ENCODE data around the gene CD300LF. TPM values are rescaled to one million over a fixed set of nuclear protein-coding genes. Genes with fewer than 3 reads are reported as not detected.

CD300LF gene
- total RNA-seq, 1 experiment from 2014 or later = not detected

DNA sequence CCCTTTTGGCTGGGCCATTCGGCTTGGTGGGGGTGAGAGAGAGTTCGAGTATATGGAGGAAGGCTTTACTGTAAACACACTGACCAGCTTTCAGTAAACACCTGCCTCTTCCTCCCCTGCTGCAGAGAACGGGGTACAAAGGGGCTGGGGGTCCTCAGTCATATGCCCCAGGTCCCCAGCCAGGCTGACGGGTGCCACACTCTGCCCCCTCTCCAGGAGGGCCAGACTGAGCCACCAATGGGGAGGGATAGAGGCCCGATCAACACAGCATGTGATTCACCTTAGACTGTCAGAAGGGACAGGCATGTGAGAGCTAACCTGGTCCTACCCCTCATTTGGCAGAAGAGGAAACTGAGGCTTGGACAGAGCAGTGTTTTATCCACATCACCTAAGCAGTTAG lies 48.7 kb upstream of the CD300LF start:
- no peak overlapping the region for H2AFZ ChIP-seq (ENCODE audit: low read length)
- H3T11ph ChIP-seq (ENCODE audit: low read length) = no peak overlapping the region
- Mint-ChIP-seq H3K4me1 (peaks cover 53 to 75% of the 10 kb centered on the region in 2 experiments), H3K4me3 (no peak overlapping the region), H3K27ac (peak overlapping the region in 2 of 3 experiments; percentile 29 to 78; a peak in 3 of 7 replicates), H3K27me3 (ENCODE audit: low read depth) (no peaks in the 10 kb centered on the region), H3K9me3 (no peaks in the 10 kb centered on the region), H3K36me3 (ENCODE audit: insufficient read depth in 1 of 3, low read depth in 3 of 3) (peaks cover 6 to 11% (median 10%) of the 10 kb centered on the region in 3 experiments; a peak in 6 of 7 replicates)
- H4K91ac ChIP-seq (ENCODE audit: insufficient read length, low read depth, low read length) = no peak overlapping the region
- no peak overlapping the region for H3K4ac ChIP-seq (ENCODE audit: low read depth, low read length)
- no peaks in the 10 kb centered on the region for H3K23me2 ChIP-seq (ENCODE audit: insufficient read length, low read depth, low read length, poor library complexity, severe bottlenecking)
- peaks cover 11% of the 10 kb centered on the region; the same call in 1 of the 2 replicates for H3K4me1 ChIP-seq (ENCODE audit: insufficient read depth, low read length)
- H2BK12ac ChIP-seq (ENCODE audit: insufficient read length, low read depth, low read length) = no peak overlapping the region
- H3K14ac ChIP-seq (ENCODE audit: insufficient read depth, low read length) = no peak overlapping the region
- H3K9me3 ChIP-seq (ENCODE audit: control insufficient read depth, low read depth, low read length) = no peaks in the 10 kb centered on the region
- no peaks in the 10 kb centered on the region; the same call in 1 of the 2 replicates for H3K79me2 ChIP-seq (ENCODE audit: insufficient read depth, low read length)
- no peak overlapping the region for H3K18ac ChIP-seq (ENCODE audit: insufficient read length, low read depth, low read length)
- H3K27ac ChIP-seq (ENCODE audit: insufficient read length, low read depth, low read length) = no peak overlapping the region
- H3K9ac ChIP-seq (ENCODE audit: extremely low read depth, insufficient read length, low read length) = no peak overlapping the region
- H4K20me1 ChIP-seq (ENCODE audit: control insufficient read depth, insufficient read depth, insufficient read length) = no peaks in the 10 kb centered on the region
- WGBS (ENCODE audit: extremely low coverage, insufficient read length, low lambda C conversion rate) = no CpG with 5 or more reads among the region's 5 CpGs
- no peak for DNase-seq
- no peak overlapping the region for H3K4me2 ChIP-seq (ENCODE audit: insufficient read depth, insufficient read length, low read length)
- no peak overlapping the region for H3K56ac ChIP-seq (ENCODE audit: insufficient read length, low read depth, low read length)
- no peak overlapping the region for H2BK20ac ChIP-seq (ENCODE audit: low read depth, low read length, poor library complexity, severe bottlenecking)
- no peak overlapping the region for H4K5ac ChIP-seq (ENCODE audit: insufficient read length, low read depth, low read length)
- TF ChIP-seq, protein P1, sequence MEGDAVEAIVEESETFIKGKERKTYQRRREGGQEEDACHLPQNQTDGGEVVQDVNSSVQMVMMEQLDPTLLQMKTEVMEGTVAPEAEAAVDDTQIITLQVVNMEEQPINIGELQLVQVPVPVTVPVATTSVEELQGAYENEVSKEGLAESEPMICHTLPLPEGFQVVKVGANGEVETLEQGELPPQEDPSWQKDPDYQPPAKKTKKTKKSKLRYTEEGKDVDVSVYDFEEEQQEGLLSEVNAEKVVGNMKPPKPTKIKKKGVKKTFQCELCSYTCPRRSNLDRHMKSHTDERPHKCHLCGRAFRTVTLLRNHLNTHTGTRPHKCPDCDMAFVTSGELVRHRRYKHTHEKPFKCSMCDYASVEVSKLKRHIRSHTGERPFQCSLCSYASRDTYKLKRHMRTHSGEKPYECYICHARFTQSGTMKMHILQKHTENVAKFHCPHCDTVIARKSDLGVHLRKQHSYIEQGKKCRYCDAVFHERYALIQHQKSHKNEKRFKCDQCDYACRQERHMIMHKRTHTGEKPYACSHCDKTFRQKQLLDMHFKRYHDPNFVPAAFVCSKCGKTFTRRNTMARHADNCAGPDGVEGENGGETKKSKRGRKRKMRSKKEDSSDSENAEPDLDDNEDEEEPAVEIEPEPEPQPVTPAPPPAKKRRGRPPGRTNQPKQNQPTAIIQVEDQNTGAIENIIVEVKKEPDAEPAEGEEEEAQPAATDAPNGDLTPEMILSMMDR (conservative IDR thresholded peaks at IDR 0.05) = no peak
- H2BK120ac ChIP-seq (ENCODE audit: low read depth, low read length, poor library complexity, severe bottlenecking) = no peak overlapping the region
- no peaks in the 10 kb centered on the region for H3K27me3 ChIP-seq (ENCODE audit: insufficient read depth, low read length)
- no peak overlapping the region for H2AK5ac ChIP-seq (ENCODE audit: insufficient read length, low read length)
- peaks cover 3% of the 10 kb centered on the region for H3K79me1 ChIP-seq (ENCODE audit: insufficient read depth, low read depth, low read length, poor library complexity, severe bottlenecking)
- no peak overlapping the region for H4K8ac ChIP-seq (replicated peaks; ENCODE audit: insufficient read length, low read depth, low read length)
- H2BK15ac ChIP-seq (ENCODE audit: low read depth, low read length) = no peak overlapping the region
- no peak overlapping the region for H2BK5ac ChIP-seq (ENCODE audit: insufficient read length, low read length)
- no peak overlapping the region for H3K23ac ChIP-seq (ENCODE audit: insufficient read length, low read depth, low read length)
